Stimulated activated CD8-positive, alpha-beta memory T cell treated with anti-CD3 and anti-CD28 coated beads, Interleukin-15, amount 100 ng/mL, for 1 hour (primary cell): ENCODE data around the gene OSM.
A peak's percentile ranks its signal among the peaks of the same experiment; 100 is the strongest.

Experiments used
- DNase-seq: peaks from one replicate; pipeline ENCODE4 v3.0.0-alpha.2; 2020; ENCODE audit warnings: low read depth

Gene OSM

DNA sequence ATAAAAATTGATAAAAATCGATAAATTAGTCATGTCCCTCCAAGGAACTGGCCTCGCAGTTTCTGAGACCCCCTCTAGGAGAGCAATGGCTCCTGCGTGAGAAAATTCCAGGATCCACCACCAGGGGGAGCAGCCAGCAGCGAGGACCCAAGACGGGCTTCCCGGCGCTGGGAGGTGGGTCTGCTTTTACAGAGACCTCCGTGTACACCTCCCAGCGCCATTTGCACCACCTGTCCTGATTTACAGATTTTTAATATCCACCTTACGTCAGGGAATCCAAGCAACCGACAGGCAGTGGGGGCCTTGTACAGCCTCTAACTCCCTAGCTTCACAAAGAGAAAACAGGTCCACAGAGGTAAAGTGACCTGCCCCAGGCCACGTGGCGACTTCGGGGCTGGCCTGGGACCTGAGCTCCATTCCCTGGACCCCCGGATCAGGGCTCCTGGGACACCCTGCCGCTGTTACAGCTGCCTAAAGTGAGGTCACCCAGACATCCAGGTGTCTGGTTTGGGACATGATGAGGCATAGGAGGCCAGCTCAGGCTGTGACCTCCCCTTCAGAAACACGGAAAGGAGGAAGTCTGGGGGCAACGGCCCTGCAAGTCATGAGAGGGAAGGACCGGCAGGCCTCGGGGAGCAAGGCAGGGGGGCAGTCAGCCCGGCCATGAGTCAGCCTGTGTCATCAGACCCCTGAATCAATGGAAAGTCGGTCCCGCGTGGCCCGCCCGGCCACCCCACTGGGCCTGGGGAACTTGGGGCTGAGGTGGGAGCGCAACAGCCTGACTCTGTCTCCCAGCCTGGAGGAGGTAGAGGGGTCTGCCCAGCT, 3.5 kb downstream of the OSM start:
- DNase-seq = peak; percentile 69

DNA sequence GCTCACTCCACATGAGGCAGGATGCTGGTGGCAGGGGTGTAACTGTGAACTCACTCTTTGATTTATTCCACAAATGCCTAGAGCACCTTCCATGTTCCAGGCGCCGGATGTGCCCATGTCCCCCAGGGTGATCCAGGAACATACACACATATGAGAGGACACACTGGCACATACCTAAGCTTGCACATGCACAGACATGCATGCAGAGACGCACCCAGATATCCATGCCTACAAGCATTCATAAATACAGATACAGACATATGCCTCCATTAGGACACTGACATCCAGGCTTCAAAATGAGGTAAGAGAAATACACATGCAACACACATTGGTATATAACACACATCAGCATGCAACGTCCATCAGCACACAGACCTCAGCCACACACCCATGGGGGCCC, 4.5 kb downstream of the OSM start:
- no peak for DNase-seq

DNA sequence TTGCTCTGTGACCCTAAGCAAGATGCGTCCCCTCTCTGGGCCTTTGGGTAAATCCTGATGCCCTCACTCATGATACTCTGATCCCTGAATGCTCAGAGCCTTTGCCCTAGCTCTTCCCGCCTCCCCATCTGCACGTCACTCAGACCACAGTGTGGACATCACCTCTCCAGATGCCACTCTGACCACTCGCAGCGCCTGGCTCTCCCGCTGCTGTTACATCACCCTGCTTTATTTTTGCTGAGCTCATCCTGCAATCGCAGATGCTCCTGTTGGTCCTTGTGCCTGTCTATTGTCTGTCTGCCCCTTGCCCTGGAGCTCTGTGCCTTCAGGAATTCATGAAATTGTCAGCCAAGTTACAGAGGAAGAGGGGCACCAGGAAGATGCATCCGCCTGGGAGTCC, 5.5 kb downstream of the OSM start:
- no peak for DNase-seq

GRCh38 chr22:30260682-30261081, 6.0 kb downstream of the OSM start:
- no peak for DNase-seq

GRCh38 chr22:30260276-30260675, 6.4 kb downstream of the OSM start:
- no peak for DNase-seq

DNA sequence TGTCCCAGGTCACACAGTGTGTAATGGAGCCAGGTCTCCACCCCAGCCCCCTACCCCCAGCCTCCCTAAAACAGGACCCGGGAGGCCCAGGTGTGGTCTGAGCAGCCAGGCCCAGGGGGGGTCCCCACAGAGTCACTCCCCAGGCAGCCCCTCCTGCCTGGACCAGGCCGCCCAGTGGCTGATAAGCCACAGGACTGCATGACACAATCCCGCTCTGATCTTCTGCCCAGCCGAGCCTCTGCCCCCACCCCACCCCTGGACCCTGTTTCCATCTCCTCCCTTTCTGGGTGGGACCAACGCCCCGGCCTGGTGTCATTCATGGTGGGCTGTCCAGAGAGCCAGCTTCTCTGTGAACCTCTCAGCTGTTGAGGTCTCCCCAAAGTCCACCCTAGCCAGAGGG, 12.3 kb downstream of the OSM start:
- DNase-seq = no peak

- DNase-seq = no peak
These were observed 13.3 kb downstream of the OSM start for GRCh38 chr22:30253205-30253852.

DNA sequence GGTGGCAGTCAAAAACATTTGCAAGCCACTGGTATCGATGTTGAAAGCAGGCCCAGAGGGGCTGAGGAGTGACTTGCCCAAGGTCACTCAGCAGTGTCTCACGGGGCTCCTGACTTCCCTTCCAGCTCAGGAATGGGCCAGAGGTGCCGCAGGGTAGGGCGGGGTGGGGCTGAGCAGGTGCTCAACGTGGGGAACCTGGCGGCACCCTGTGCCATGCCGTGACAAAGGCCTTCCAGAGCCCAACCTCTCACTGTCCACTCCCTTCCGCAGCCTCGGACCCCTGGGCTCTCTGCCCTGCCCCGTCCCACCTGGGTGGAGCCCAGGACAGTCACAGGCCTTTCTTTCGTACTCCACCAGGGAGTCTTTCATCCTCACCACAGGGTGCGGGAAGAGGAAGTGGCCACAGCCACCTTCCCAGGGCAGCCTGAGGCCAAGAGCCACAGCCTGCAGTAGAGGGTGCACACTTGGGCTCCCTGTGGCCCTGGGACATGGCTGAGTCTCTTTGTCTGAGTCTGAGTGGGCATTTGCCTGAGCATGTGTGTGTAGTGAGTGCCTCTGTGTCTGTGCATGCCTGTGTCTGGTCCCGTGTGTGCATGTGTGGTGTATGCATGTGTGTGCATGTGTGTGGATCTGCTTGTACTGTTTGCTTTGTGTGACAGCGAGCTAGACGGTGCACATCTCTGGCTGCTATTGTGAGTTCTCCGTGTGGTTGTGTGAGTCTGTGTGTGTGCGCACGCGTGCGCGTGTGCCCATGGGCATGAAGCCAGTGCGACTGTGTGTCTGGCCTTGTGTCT, 14.0 kb downstream of the OSM start:
- no peak for DNase-seq

DNA sequence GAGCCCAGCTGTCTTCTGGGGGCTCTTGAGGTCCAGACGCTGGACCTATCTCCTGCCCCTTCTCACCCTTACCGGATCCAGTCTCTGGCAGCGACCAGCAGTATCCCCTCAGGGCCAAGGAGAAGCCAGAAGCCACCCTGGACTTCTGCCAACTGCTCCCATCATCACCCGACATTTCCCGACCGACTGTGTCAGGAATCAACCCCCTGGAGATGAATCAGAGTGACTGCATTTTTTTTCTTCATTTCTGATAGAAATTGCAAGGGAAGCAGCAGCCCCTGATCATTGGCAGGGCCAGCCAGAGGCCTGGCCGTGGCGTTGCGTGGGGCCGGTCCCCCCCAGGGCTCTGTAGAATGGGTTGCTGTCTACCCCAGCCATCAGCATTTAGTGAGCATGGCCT, 14.9 kb downstream of the OSM start:
- no peak for DNase-seq

- DNase-seq = no peak
These were observed 15.9 kb downstream of the OSM start for GRCh38 chr22:30250661-30251267.

DNA sequence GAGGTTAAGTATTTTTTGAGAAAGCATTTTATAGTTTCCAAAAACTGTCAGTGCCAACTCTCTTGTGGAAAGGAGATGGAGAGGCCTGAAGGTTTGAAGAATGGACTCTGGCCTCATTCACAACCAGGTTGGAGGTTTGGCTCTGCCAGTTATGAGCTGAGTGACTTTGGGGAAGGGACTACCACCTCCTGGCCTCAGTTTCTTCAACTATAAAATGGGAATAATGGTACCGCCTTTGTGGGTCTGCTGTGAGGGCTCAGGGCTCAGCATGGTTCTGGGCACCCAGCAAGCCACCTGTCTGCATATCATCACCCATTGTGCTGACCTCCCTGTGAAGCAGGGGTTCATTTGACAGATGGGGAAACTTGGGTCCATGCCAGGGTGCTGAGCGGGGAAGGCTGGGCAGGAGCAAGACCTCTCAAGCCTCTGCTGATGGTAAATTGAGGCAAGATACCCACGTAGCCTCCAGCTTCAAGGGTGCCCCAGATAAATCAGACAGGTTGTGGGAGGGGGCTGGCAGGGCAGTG, 16.5 kb downstream of the OSM start:
- no peak for DNase-seq

- DNase-seq = no peak
These were observed 17.3 kb downstream of the OSM start for GRCh38 chr22:30249049-30250038.

DNA sequence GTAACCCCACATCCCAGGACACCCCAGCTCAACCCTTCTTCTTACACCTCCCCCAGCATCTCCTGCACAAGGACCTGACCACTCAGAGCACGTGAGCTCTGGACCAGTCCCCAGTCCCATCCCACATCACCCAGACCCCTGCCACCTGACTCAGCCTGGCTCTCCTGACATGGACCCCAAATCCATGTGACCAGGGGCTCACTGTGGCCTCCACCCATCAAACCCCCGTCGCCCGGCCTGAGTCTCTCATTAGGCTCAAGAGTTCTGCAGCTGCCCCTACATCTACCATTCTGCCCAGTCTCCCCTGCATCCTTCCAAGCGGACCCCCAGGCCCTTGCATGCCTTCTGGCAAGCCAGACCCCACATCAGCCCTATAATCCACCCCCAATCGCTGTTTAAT, 18.2 kb downstream of the OSM start:
- no peak for DNase-seq

- DNase-seq = no peak
These were observed 18.7 kb downstream of the OSM start for GRCh38 chr22:30247974-30248373.

DNA sequence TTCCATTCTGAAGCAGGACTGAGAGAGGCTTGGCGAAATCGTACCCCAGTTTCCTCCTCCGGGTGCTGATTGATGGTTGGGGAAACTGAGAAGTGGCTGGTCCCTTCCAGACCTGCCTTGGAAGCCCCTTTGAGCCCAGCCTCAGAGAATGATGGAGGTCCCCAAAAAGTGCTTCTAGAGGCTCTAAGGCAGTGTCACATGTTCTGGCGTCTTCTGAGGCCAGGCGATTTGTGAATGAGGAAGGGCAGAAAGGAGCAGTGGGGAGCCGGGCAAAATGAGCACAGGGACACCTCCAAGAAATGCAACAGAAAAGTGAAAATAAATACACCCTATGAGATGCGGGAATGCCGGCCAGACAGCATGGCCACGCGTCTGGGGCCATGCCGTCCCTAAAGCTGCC, 19.1 kb downstream of the OSM start:
- DNase-seq = no peak

GRCh38 chr22:30246814-30247376, 19.8 kb downstream of the OSM start:
- DNase-seq = no peak

DNA sequence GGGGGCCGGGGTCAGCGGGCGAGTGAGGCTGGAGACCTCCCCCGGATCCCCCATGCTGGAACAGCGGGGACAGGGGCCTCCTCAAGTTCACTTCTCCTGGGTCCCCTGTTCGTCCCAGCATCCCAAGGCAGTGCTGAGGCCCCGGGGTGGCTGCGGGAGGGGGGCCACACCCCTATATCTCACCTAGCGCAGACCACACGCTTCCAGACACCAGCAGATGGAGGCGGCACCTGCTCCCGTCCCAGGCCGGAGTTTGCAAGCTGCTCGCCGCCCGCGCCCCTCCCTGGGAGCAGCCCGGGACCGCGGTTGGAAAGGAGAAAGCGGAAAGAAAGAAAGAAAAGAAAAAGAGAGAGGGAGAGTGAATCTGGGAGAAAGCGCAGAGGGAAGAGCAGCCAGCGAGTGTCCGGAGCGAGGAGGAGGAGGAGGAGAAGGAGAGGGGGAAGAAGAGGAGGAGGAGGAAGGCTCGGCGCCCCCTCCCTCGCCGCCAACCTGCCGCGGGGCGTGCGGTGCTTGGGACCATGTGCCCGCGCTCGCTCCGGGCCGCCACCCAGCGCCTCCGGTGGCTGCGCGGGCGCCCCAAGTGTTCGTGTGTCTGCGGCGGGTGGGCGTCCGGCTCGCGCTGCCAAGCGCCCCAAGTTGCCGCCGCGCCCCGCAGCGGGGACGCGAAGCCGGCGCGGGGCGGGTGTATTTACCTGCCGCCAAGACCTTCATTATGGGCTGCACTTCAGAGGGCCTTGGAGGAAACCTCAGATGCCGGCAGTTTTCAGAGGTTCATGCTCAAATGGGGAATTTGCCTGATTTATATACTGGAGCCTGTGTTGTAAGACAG, 20.5 kb downstream of the OSM start, which contains the start of gene LIF:
TSS of gene LIF (minus strand) at position 775 of the 829 bp plus-strand sequence. CDS start at position 711, 64 bp downstream.
- no peak for DNase-seq

DNA sequence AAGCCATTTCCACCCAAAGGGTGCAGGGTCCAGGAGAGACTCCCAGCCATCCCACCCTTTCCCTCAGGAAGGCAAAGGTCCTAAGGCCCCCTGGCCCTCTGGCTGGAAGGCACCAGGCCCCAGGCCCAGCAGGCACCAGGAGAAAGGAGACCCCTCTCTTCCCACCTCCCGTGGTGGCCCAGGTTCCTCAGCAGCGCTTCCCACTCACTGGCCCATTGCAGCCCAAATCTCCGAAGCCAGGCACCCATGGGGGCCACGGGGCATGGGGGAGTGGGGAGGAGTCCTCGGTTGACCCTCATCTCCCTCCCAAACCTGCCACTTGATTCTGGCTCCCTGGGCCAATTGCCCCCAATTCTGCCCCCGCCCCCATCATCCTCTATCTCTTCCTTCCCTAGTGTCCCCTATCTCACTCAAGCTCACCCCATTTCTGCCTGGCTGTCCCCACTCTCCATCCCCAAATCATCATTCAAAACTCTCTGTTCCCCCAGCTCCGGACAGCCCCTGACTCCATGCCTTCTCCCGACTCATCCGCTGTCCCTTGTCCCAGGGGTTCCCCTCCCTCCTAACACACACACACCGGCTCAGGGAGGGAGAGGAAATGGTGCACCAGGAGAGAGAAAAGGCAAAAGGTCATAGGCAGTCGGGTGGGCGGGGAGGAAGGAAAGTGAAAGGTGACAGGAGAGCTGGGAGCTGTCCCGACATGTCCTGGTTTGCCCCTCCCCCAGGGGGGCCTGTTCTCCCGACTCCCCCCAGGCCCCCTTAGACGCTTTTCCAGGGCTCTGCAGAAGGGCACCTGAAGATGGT, 21.3 kb downstream of the OSM start:
- no peak for DNase-seq

DNA sequence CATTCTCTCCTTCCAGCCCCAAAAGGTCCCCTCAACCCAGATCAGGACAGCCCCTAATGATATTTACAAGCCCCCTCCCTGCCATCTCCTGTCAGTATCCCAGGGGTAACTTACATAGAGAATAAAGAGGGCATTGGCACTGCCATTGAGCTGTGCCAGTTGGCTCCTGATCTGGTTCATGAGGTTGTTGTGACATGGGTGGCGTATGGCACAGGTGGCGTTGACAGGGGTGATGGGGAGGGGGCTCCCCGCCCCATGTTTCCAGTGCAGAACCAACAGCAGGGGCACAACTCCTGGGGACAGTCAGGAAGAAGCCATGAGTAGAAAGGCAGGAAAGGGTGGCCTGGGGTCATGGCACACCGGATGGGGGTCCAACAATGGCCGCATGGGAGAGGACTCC, 22.0 kb downstream of the OSM start:
- DNase-seq = no peak
